ENCODE measurements around the gene DEFB123.

DEFB123 gene

DNA sequence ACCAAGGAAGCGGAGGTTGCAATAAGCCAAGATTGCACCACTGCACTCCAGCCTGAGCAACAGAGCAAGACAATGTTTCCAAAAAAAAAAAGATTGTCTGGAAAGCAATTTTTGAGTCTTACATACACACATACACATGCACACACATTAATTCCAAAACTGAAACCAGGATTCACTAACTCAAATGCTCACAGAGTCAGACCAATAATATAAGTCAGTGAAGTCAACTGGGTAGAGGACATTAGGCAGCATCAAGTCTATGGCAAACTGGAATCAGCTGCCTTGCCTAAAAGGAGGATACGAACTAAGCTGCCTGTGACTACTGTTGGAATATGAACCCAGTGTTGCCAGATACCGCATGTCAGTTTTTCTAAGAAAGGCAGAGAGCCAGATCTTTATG, 50.3 kb downstream of the DEFB123 start:
- TF ChIP-seq GATA3 (IDR thresholded peaks at IDR 0.05; ENCODE audit: low read depth, low read length), result no peak
- no peak for TF ChIP-seq GATA2 (IDR thresholded peaks at IDR 0.05; ENCODE audit: low read depth, low read length)

DNA sequence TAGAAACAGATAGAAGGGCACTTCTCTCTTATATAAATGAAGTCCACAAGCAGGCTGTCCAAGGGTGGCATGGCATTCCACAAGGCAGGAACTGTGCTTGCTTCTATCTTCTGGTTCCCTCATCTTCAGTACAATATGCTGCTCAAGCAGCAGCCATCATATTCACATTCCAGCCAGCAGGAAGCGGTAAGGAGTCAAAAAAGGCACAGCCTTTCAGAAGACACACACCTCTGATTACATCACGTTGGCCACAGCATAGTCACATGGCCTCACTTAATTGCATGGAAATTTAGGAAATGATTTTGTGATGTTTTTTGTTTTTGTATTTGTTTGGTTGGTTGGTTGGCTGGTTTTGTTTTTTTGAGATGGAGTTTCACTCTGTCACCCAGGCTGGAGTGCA, 53.7 kb downstream of the DEFB123 start:
- no peak for TF ChIP-seq GATA3 (IDR thresholded peaks at IDR 0.05; ENCODE audit: low read depth, low read length)
- TF ChIP-seq GATA2 (IDR thresholded peaks at IDR 0.05; ENCODE audit: low read depth, low read length), result no peak

DNA sequence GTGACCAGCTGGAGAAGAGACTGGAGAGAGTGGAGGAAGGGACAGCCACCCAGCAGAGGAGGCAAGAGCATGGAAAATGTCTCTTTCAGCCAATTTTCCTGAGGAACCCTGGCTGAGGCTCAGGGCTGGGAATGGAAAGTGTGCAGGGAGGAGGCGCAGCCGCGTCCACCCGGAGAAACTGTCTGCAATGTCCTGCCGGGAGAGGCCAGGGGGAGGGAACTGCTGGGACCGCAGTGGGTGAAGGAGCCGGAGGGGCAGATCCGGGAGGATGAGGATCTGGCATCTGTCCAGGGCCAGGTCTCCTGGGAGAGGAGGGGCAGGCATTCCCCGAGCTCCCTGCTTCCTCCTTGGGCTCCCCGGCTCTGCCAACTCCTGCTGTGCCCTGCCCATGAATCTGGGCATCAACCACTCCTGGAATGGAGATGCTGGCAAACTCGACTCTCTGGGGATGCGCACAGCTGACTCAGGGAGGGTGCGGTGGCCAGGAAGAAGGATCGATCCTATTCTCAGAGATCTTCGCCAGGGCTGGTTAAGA, 56.4 kb downstream of the DEFB123 start:
- no peak for TF ChIP-seq GATA2 (IDR thresholded peaks at IDR 0.05; ENCODE audit: low read depth, low read length)
- TF ChIP-seq GATA3 (IDR thresholded peaks at IDR 0.05; ENCODE audit: low read depth, low read length), result no peak

DNA sequence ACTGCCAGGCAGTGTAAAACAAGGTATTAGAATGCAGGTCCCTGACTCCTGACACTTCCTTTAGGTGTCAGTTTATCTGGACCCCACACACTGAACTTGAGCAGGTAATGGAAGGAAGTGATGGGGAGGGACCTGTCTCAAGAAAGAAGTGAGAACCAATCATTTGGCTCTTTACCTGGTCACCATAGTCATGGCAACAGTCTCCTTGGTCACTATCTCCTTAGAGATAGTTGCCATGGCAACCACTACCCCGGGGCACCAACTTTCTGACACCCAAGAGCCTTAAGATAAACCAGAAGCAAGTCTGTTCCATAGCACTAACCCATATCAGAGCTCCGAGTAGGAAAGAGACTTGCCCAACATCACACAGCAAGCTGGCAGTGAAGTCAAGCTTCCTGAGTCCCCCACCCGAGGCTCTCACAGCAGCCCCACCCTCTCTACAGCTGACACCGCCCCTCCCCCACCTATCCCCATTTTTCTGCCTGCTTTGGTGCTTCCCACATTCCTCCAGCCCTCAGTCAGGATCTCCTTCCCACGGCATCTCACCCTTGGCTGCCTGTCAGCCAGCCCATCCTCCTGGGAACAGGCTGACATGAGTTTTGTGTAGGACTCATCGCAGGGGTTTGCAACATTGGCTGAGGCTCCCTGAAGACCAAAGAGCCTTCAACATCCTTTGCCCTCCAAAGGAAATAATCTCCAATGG, 57.6 kb downstream of the DEFB123 start:
- TF ChIP-seq GATA3 (IDR thresholded peaks at IDR 0.05; ENCODE audit: low read depth, low read length) (no peak), GATA2 (IDR thresholded peaks at IDR 0.05; ENCODE audit: low read depth, low read length) (peak; percentile 22; the same call in 1 of the 2 replicates)

Measured in SH-SY5Y (cell line).